ENCODE data around the gene MYMK. TPM values are rescaled to one million over a fixed set of nuclear protein-coding genes. Genes with fewer than 3 reads are reported as not detected.

The MYMK gene
- total RNA-seq, 1 donor from 2014 or later: not detected

GRCh38 chr9:133474853-133475252, 49.9 kb downstream of the MYMK start:
- H3K27me3 ChIP-seq: no peaks in the 10 kb centered on the region
- intact Hi-C loops (cut with DNase I): no loop called here
- no peaks in the 10 kb centered on the region for H3K36me3 ChIP-seq
- H3K4me1 ChIP-seq: peaks cover 19% of the 10 kb centered on the region
- H3K4me3 ChIP-seq: no peak overlapping the region
- H3K27ac ChIP-seq: no peak overlapping the region
- ATAC-seq: no peak
- H3K9me3 ChIP-seq: no peaks in the 10 kb centered on the region
- no peak for TF ChIP-seq CTCF (IDR thresholded peaks at IDR 0.05)
- no peak for DNase-seq

- ATAC-seq (no peak), DNase-seq (no peak)
- Histone ChIP-seq H3K4me1 (peaks cover 14% of the 10 kb centered on the region), H3K27me3 (no peaks in the 10 kb centered on the region), H3K4me3 (no peak overlapping the region), H3K9me3 (no peaks in the 10 kb centered on the region), H3K27ac (no peak overlapping the region), H3K36me3 (no peaks in the 10 kb centered on the region)
- no peak for TF ChIP-seq CTCF (IDR thresholded peaks at IDR 0.05)
- intact Hi-C loops (cut with DNase I): no loop called here
These were observed 50.5 kb downstream of the MYMK start for GRCh38 chr9:133474215-133474614.

GRCh38 chr9:133473743-133474142, 51.0 kb downstream of the MYMK start:
- Histone ChIP-seq H3K27ac (no peak overlapping the region), H3K4me1 (peaks cover 12% of the 10 kb centered on the region), H3K4me3 (no peak overlapping the region), H3K27me3 (no peaks in the 10 kb centered on the region), H3K36me3 (no peaks in the 10 kb centered on the region), H3K9me3 (no peaks in the 10 kb centered on the region)
- no peak for TF ChIP-seq CTCF (IDR thresholded peaks at IDR 0.05)
- intact Hi-C loops (cut with DNase I): no loop called here
- no peak for DNase-seq
- ATAC-seq: no peak

GRCh38 chr9:133472753-133473378, 51.9 kb downstream of the MYMK start:
- no peak for TF ChIP-seq CTCF (IDR thresholded peaks at IDR 0.05)
- H3K36me3 ChIP-seq: no peaks in the 10 kb centered on the region
- peaks cover 4% of the 10 kb centered on the region for H3K4me1 ChIP-seq
- DNase-seq: no peak
- no peaks in the 10 kb centered on the region for H3K9me3 ChIP-seq
- no peaks in the 10 kb centered on the region for H3K27me3 ChIP-seq
- no peak overlapping the region for H3K27ac ChIP-seq
- H3K4me3 ChIP-seq: no peak overlapping the region
- no peak for ATAC-seq
- intact Hi-C loops (cut with DNase I): no loop called here

GRCh38 chr9:133472277-133472645, 52.5 kb downstream of the MYMK start:
- H3K4me3 ChIP-seq: no peak overlapping the region
- no peaks in the 10 kb centered on the region for H3K9me3 ChIP-seq
- peaks cover 4% of the 10 kb centered on the region for H3K4me1 ChIP-seq
- DNase-seq (no peak), ATAC-seq (no peak)
- no peak overlapping the region for H3K27ac ChIP-seq
- H3K36me3 ChIP-seq: no peaks in the 10 kb centered on the region
- H3K27me3 ChIP-seq: no peaks in the 10 kb centered on the region
- no peak for TF ChIP-seq CTCF (IDR thresholded peaks at IDR 0.05)
- intact Hi-C loops (cut with DNase I): no loop called here
